Stomach (tissue), 4 donors: ENCODE measurements around the gene DOCK6.

Experiments
- CTCF ChIP-seq, 7 experiments: fragments of 450-650 bp in 4 of 7; fragments of 200-600 bp in 3 of 7; sonication (generic) in 3 of 7; IDR thresholded peaks; one replicate each; pipeline ENCODE4 v1.5.1; 2016 to 2019; ENCODE audit warnings: antibody characterized with exemption in 7 of 7, control low read depth in 2 of 7, mild to moderate bottlenecking in 1 of 7
- EP300 ChIP-seq: sonication (generic); formaldehyde crosslinking; IDR thresholded peaks from one replicate; pipeline ENCODE4 v1.6.1; 2017; ENCODE audit warnings: antibody characterized with exemption
- POLR2A ChIP-seq, 4 donors: fragments of 450-650 bp; IDR thresholded peaks; one replicate each; pipeline ENCODE4 v1.6.1; 2016; ENCODE audit warnings: antibody characterized with exemption in 4 of 4, control low read depth in 2 of 4, mild to moderate bottlenecking in 1 of 4, moderate library complexity in 1 of 4
- POLR2AphosphoS5 ChIP-seq, 3 donors: sonication (generic); formaldehyde crosslinking; IDR thresholded peaks; one replicate each; pipeline ENCODE4 v1.6.1; 2016; ENCODE audit warnings: antibody characterized with exemption in 3 of 3

DNA sequence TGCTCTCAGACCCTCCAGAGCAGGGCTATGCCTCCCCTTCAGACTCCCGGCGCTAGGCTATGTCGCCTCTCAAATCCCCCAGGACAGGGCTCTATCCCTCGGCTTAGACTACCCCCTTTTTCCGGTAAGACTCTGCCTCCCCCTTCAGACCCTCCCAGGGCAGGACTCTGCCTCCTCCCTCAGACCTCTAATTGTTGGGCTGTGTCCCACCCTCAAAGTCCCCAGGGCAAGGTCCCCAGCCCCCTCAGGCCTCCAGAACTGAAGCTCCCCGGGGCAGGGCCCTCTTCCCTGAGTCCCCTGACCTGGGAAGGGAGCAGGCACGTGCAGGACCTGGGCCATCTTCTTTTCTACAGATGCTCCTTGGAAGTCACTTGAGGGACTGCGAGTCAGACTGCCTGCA, 68.2 kb downstream of the DOCK6 start:
- no peak for TF ChIP-seq CTCF (IDR thresholded peaks at IDR 0.05)
- no peak for TF ChIP-seq POLR2AphosphoS5 (IDR thresholded peaks at IDR 0.05)
- TF ChIP-seq EP300: no peak
- no peak for TF ChIP-seq POLR2A (IDR thresholded peaks at IDR 0.05)
